Endodermal cell (in vitro differentiated cells): ENCODE results near the gene UGT1A1. TPM values are rescaled to one million over a fixed set of nuclear protein-coding genes. Genes with fewer than 3 reads are reported as not detected.

Experiments used
- DNase-seq: peaks from one replicate; pipeline ENCODE4 v3.0.0-alpha.2; 2017
- H3K27ac ChIP-seq: 2 replicates; pipeline ENCODE4 v1.5.1; 2013; ENCODE audit warnings: mild to moderate bottlenecking, low read depth, low read length, moderate library complexity
- H3K27me3 ChIP-seq: 2 replicates; pipeline ENCODE4 v1.6.1; 2013; ENCODE audit warnings: mild to moderate bottlenecking, low read length, moderate library complexity; ENCODE audit not compliant: insufficient read depth, control insufficient read depth, poor library complexity, severe bottlenecking
- H3K36me3 ChIP-seq: 2 replicates; pipeline ENCODE4 v1.7.0; 2013; ENCODE audit warnings: mild to moderate bottlenecking, low read length, moderate library complexity; ENCODE audit not compliant: control insufficient read depth, insufficient read depth
- H3K4me1 ChIP-seq: one replicate; pipeline ENCODE4 v1.7.0; 2013; ENCODE audit warnings: low read length; ENCODE audit not compliant: control insufficient read depth, insufficient read depth
- H3K4me3 ChIP-seq: 2 replicates; pipeline ENCODE4 v1.5.1; 2013; ENCODE audit warnings: mild to moderate bottlenecking, low read length, moderate library complexity
- H3K9ac ChIP-seq: 2 replicates; pipeline ENCODE4 v1.6.1; 2013; ENCODE audit warnings: mild to moderate bottlenecking, low read length, moderate library complexity; ENCODE audit not compliant: poor library complexity, severe bottlenecking; ENCODE audit errors: extremely low read depth
- H3K9me3 ChIP-seq: 2 replicates; pipeline ENCODE4 v1.6.1; 2013; ENCODE audit warnings: mild to moderate bottlenecking, low read length, moderate library complexity; ENCODE audit not compliant: control insufficient read depth
- H3K27ac Mint-ChIP-seq: 2 replicates; pipeline ENCODE4 v1.8.0; 2020; ENCODE audit warnings: mixed read lengths
- H3K27me3 Mint-ChIP-seq: 2 replicates; pipeline ENCODE4 v1.8.0; 2021; ENCODE audit warnings: mild to moderate bottlenecking, mixed read lengths; ENCODE audit not compliant: insufficient read depth
- H3K36me3 Mint-ChIP-seq: 2 replicates; pipeline ENCODE4 v1.8.0; 2020; ENCODE audit warnings: low read depth, mixed read lengths
- H3K4me1 Mint-ChIP-seq: 2 replicates; pipeline ENCODE4 v1.8.0; 2020; ENCODE audit warnings: mixed read lengths
- H3K4me3 Mint-ChIP-seq: 2 replicates; pipeline ENCODE4 v1.8.0; 2020; ENCODE audit warnings: mild to moderate bottlenecking, moderate library complexity, mixed read lengths
- H3K9me3 Mint-ChIP-seq: 2 replicates; pipeline ENCODE4 v1.8.0; 2020; ENCODE audit warnings: mild to moderate bottlenecking, mixed read lengths
- WGBS, 2 experiments: methylation state at CpG; one replicate each; pipeline versions ENCODE4 v1.1.5 to v1.1.7; 2013; ENCODE audit warnings: missing lambda C conversion rate in 2 of 2, mixed read lengths in 1 of 2; ENCODE audit not compliant: insufficient coverage in 1 of 2, insufficient read length in 1 of 2; 5-methylcytosine and 5-hydroxymethylcytosine counted together
- total RNA-seq, 2 donors: library from RNA; stranded (reverse); fragmentation: NEBNext Ultra II Directional in 1 of 2; extraction: Animal tissue kit (Norgen Biotek cat#: 25700) in 1 of 2; gene quantifications; 2 replicates in 1 of 2; 3 replicates in 1 of 2; pipeline ENCODE4 v1.2.1, GENCODE V29; 2021
- TF ChIP-seq, protein P1 (sequence below): fragments of 200-600 bp; sonication (generic); conservative IDR thresholded peaks from 2 replicates; pipeline ENCODE4 v1.5.0; 2021; ENCODE audit warnings: antibody characterized with exemption, mild to moderate bottlenecking

The UGT1A1 gene
- total RNA-seq, 2 donors from 2014 or later: not detected

DNA sequence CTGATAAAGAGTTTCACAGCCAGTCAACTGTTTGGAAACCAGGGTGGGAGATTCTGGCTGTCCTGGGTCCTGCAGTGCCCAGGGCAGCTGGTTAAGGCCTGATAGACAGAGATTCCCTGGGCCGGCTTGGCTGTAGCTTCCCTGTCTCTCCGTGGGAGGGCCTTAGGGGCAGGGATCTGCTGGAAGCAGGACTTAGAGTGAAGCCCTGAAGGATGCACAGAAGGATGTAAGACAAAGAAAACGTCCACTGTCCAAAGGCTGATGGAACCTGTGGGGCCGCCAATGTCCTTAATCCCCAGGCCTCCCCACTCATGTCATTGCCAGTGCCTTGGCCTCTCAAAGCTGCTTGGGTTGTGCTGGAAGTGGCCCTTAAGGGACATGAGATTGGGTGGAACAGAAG is 51.0 kb downstream of the UGT1A1 start:
- Histone ChIP-seq H3K9ac (no peak overlapping the region), H3K9me3 (no peaks in the 10 kb centered on the region), H3K36me3 (no peaks in the 10 kb centered on the region), H3K27me3 (no peaks in the 10 kb centered on the region), H3K4me1 (no peaks in the 10 kb centered on the region), H3K4me3 (no peak overlapping the region), H3K27ac (no peak overlapping the region)
- TF ChIP-seq, protein P1, sequence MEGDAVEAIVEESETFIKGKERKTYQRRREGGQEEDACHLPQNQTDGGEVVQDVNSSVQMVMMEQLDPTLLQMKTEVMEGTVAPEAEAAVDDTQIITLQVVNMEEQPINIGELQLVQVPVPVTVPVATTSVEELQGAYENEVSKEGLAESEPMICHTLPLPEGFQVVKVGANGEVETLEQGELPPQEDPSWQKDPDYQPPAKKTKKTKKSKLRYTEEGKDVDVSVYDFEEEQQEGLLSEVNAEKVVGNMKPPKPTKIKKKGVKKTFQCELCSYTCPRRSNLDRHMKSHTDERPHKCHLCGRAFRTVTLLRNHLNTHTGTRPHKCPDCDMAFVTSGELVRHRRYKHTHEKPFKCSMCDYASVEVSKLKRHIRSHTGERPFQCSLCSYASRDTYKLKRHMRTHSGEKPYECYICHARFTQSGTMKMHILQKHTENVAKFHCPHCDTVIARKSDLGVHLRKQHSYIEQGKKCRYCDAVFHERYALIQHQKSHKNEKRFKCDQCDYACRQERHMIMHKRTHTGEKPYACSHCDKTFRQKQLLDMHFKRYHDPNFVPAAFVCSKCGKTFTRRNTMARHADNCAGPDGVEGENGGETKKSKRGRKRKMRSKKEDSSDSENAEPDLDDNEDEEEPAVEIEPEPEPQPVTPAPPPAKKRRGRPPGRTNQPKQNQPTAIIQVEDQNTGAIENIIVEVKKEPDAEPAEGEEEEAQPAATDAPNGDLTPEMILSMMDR: no peak
- Mint-ChIP-seq H3K4me1 (no peaks in the 10 kb centered on the region), H3K27me3 (peaks cover 8% of the 10 kb centered on the region), H3K9me3 (peaks cover 2% of the 10 kb centered on the region), H3K27ac (no peak overlapping the region), H3K4me3 (no peak overlapping the region), H3K36me3 (no peaks in the 10 kb centered on the region)
- WGBS, 2 experiments: 78 to 89% methylated on average over 2 to 4 of the region's 4 CpGs
- DNase-seq: peak; percentile 20

DNA sequence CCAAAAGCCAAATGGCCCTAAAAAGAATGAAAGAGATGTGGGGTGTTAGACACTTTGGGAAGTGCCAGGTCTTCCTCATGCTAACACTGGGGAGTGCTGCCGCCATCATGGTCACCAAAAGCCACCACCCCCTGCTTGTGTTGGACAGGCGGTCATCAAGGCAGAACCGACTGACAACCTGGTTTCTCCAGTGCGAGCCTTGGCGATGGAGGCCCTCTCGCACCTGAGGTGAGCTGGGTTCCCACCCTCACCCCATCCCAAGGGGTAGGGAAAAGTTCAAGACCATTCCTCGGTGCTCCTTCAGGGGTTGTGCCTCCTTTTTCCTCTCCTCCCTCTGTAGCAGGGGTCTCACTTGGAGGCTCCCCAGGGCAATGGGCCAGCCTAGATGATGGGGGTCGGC is 51.7 kb downstream of the UGT1A1 start:
- no peaks in the 10 kb centered on the region for H3K4me1 ChIP-seq
- Mint-ChIP-seq H3K27ac (no peak overlapping the region), H3K9me3 (no peaks in the 10 kb centered on the region), H3K27me3 (peaks cover 8% of the 10 kb centered on the region), H3K4me3 (no peak overlapping the region), H3K4me1 (no peaks in the 10 kb centered on the region), H3K36me3 (no peaks in the 10 kb centered on the region)
- DNase-seq: peak; percentile 2
- no peaks in the 10 kb centered on the region for H3K9me3 ChIP-seq
- no peaks in the 10 kb centered on the region for H3K36me3 ChIP-seq
- no peak overlapping the region for H3K4me3 ChIP-seq
- no peaks in the 10 kb centered on the region for H3K27me3 ChIP-seq
- TF ChIP-seq, protein P1: no peak
- H3K9ac ChIP-seq: no peak overlapping the region
- 94% methylated on average over 3 to 8 of the region's 8 CpGs for WGBS, 2 experiments
- H3K27ac ChIP-seq: no peak overlapping the region

- Mint-ChIP-seq H3K27ac (no peak overlapping the region), H3K27me3 (peaks cover 8% of the 10 kb centered on the region), H3K36me3 (no peaks in the 10 kb centered on the region), H3K4me3 (no peak overlapping the region), H3K4me1 (no peaks in the 10 kb centered on the region), H3K9me3 (no peaks in the 10 kb centered on the region)
- DNase-seq: peak; percentile 13
- Histone ChIP-seq H3K27ac (no peak overlapping the region), H3K36me3 (no peaks in the 10 kb centered on the region), H3K27me3 (no peaks in the 10 kb centered on the region), H3K4me1 (no peaks in the 10 kb centered on the region), H3K4me3 (no peak overlapping the region), H3K9me3 (no peaks in the 10 kb centered on the region), H3K9ac (no peak overlapping the region)
- TF ChIP-seq, protein P1: no peak
- 92 to 100% methylated on average over 3 of the region's 3 CpGs for WGBS, 2 experiments
Measured at GRCh38 chr2:233813236-233814055, 53.4 kb downstream of the UGT1A1 start.
